OCI-LY7 (cell line): Measurements from ENCODE around the gene C1orf21. TPM values are rescaled to one million over a fixed set of nuclear protein-coding genes. Genes with fewer than 3 reads are reported as not detected.

Experiments
- BruUV-seq: library from RNA; stranded (reverse); fragments of 400-500 nt; replicated peaks from 2 replicates; lab custom pipeline; 2021; lab: Mats Ljungman, UMichigan
- CTCF ChIA-PET: fragments of 300-600 bp; sonication (Branson Sonifier 250); formaldehyde crosslinking; loops from one replicate; lab custom pipeline; 2022; ENCODE audit warnings: antibody characterized with exemption; ENCODE audit not compliant: unreplicated experiment; lab: Charles Lee
- POLR2A ChIA-PET: fragments of 300-600 bp; sonication (Branson Sonifier 250); formaldehyde crosslinking; loops from one replicate; lab custom pipeline; 2022; ENCODE audit warnings: antibody characterized with exemption; lab: Charles Lee
- DNase-seq: peaks from one replicate; pipeline ENCODE4 v3.0.0-alpha.2; 2015; ENCODE audit warnings: low spot score
- H2AFZ ChIP-seq: fragments of 200-600 bp; sonication (generic), shearing (Covaris generic); 2 replicates; pipeline ENCODE4 v1.6.1; 2014; ENCODE audit warnings: mild to moderate bottlenecking, antibody characterized with exemption, low read length, moderate library complexity
- H3K27ac ChIP-seq: fragments of 200-600 bp; sonication (generic); 2 replicates; pipeline ENCODE4 v1.5.1; 2014; ENCODE audit warnings: mixed run types, low read depth, mild to moderate bottlenecking, moderate library complexity, low read length, inconsistent platforms; ENCODE audit not compliant: poor library complexity, severe bottlenecking
- H3K36me3 ChIP-seq: fragments of 200-600 bp; sonication (generic); 2 replicates; pipeline ENCODE4 v1.6.1; 2014; ENCODE audit warnings: mild to moderate bottlenecking, antibody characterized with exemption, low read length, moderate library complexity, mixed read lengths; ENCODE audit not compliant: insufficient read depth
- H3K4me1 ChIP-seq: fragments of 200-600 bp; sonication (generic); 2 replicates; pipeline ENCODE4 v1.5.1; 2014; ENCODE audit warnings: mild to moderate bottlenecking, low read length; ENCODE audit not compliant: insufficient read depth, poor library complexity, severe bottlenecking
- H3K4me2 ChIP-seq: fragments of 200-600 bp; sonication (generic); 2 replicates; pipeline ENCODE4 v1.6.1; 2014; ENCODE audit warnings: mild to moderate bottlenecking, low read length
- H3K4me3 ChIP-seq: fragments of 200-600 bp; sonication (generic); 2 replicates; pipeline ENCODE4 v1.5.1; 2014; ENCODE audit warnings: mild to moderate bottlenecking, low read depth, low read length; ENCODE audit not compliant: poor library complexity, severe bottlenecking
- H3K79me2 ChIP-seq: fragments of 200-600 bp; sonication (generic); 2 replicates; pipeline ENCODE4 v1.6.1; 2016; ENCODE audit warnings: low read depth, mild to moderate bottlenecking, low read length, moderate library complexity, mixed read lengths; ENCODE audit not compliant: insufficient read depth
- H3K9me2 ChIP-seq: fragments of 200-600 bp; sonication (generic); 2 replicates; pipeline ENCODE4 v1.6.1; 2016; ENCODE audit warnings: mild to moderate bottlenecking, low read length, mixed read lengths; ENCODE audit not compliant: insufficient read depth
- H3K9me3 ChIP-seq: fragments of 200-600 bp; sonication (generic); 2 replicates; pipeline ENCODE4 v1.6.1; 2014; ENCODE audit warnings: mild to moderate bottlenecking, mixed run types, low read length, mixed read lengths
- H4K20me1 ChIP-seq: fragments of 200-600 bp; sonication (generic); 2 replicates; pipeline ENCODE4 v1.6.1; 2014; ENCODE audit warnings: mild to moderate bottlenecking, antibody characterized with exemption, low read length, moderate library complexity, mixed read lengths; ENCODE audit not compliant: insufficient read depth
- CTCF ChIP-seq: fragments of 200-600 bp; sonication (generic); conservative IDR thresholded peaks from 2 replicates; pipeline ENCODE4 v1.5.1; 2014; ENCODE audit warnings: mild to moderate bottlenecking, antibody characterized with exemption, low read length, moderate library complexity, mixed read lengths
- EZH2phosphoT487 ChIP-seq: fragments of 200-600 bp; sonication (generic); IDR thresholded peaks from 2 replicates; pipeline ENCODE4 v1.6.1; 2018; ENCODE audit warnings: low read depth, borderline replicate concordance, mild to moderate bottlenecking, mixed run types, antibody characterized with exemption, low read length, moderate library complexity, mixed read lengths
- intact Hi-C: fragments of 100-400 bp; cut with micrococcal nuclease; formaldehyde crosslinking; loops from one replicate; pipeline ENCODE4 v1.10.0; 2022; ENCODE audit not compliant: unreplicated experiment
- total RNA-seq, 2 experiments: library from RNA; depleted of rRNA in 1 of 2; stranded (reverse); fragments of >200 nt in 1 of 2; shearing (Covaris generic) in 1 of 2; gene quantifications; 2 replicates each; pipeline ENCODE4 v1.2.3, GENCODE V29; 2014 to 2022

C1orf21 gene
- total RNA-seq, 2 experiments from 2014 or later = not detected

GRCh38 chr1:184399192-184399847, 12.5 kb downstream of the C1orf21 start:
- BruUV-seq = no TSS peak
- no peak overlapping the region for H3K27ac ChIP-seq
- H4K20me1 ChIP-seq = no peaks in the 10 kb centered on the region
- ChIA-PET POLR2A (interaction anchor here (0.6 to 0.7 kb wide), 2 partner anchors 431 to 628 kb away, joined by 3 read pairs; no protein-coding TSS in a partner anchor), CTCF (interaction anchor here (0.5 kb wide), 1 partner anchor 37 kb away, joined by 3 read pairs; no protein-coding TSS in a partner anchor)
- TF ChIP-seq CTCF = no peak
- no peak for TF ChIP-seq EZH2phosphoT487
- H3K9me2 ChIP-seq = no peaks in the 10 kb centered on the region
- H3K4me1 ChIP-seq = no peaks in the 10 kb centered on the region
- H2AFZ ChIP-seq = no peak overlapping the region
- no peak overlapping the region for H3K4me2 ChIP-seq
- no peaks in the 10 kb centered on the region for H3K36me3 ChIP-seq
- no peak for DNase-seq
- H3K4me3 ChIP-seq = no peak overlapping the region
- intact Hi-C loops = no loop called here
- H3K79me2 ChIP-seq = no peaks in the 10 kb centered on the region
- no peaks in the 10 kb centered on the region for H3K9me3 ChIP-seq

GRCh38 chr1:184403961-184404726, 17.3 kb downstream of the C1orf21 start:
- no peak for DNase-seq
- Histone ChIP-seq H3K9me3 (no peaks in the 10 kb centered on the region), H3K27ac (no peak overlapping the region), H3K4me1 (no peaks in the 10 kb centered on the region), H4K20me1 (no peaks in the 10 kb centered on the region), H3K4me3 (no peak overlapping the region), H2AFZ (no peak overlapping the region), H3K9me2 (no peaks in the 10 kb centered on the region), H3K4me2 (no peak overlapping the region), H3K79me2 (no peaks in the 10 kb centered on the region), H3K36me3 (no peaks in the 10 kb centered on the region)
- intact Hi-C loops = no loop called here
- CTCF ChIA-PET = no interaction called here
- no peak for TF ChIP-seq EZH2phosphoT487
- no peak for TF ChIP-seq CTCF
- BruUV-seq = no TSS peak
- POLR2A ChIA-PET = no interaction called here

- intact Hi-C loops = no loop called here
- CTCF ChIA-PET = no interaction called here
- no peaks in the 10 kb centered on the region for H3K79me2 ChIP-seq
Observed at GRCh38 chr1:184404727-184405027, 17.8 kb downstream of the C1orf21 start.

More at GRCh38 chr1:184404727-184405027, 17.8 kb downstream of the C1orf21 start:
- Histone ChIP-seq H3K4me3 (no peak overlapping the region), H3K4me1 (no peaks in the 10 kb centered on the region), H2AFZ (no peak overlapping the region), H4K20me1 (no peaks in the 10 kb centered on the region), H3K9me3 (no peaks in the 10 kb centered on the region), H3K36me3 (no peaks in the 10 kb centered on the region), H3K9me2 (no peaks in the 10 kb centered on the region), H3K27ac (no peak overlapping the region), H3K4me2 (no peak overlapping the region)
- no peak for DNase-seq
- BruUV-seq = no TSS peak
- POLR2A ChIA-PET = no interaction called here
- TF ChIP-seq CTCF (no peak), EZH2phosphoT487 (no peak)
